GM23338 (cell line): ENCODE measurements around the gene GOLGA8A. TPM values are rescaled to one million over a fixed set of nuclear protein-coding genes. Genes with fewer than 3 reads are reported as not detected.

Experiments used
- ATAC-seq: fragments of 200-7000 bp; cut with Tn5 transposase; 3 replicates; pipeline ENCODE4 v1.9.1; 2020
- DNase-seq: peaks from one replicate; pipeline ENCODE4 v3.0.0-alpha.2; 2015; ENCODE audit warnings: low spot score
- H2AFZ ChIP-seq: fragments of 200-600 bp; sonication (generic); 2 replicates; pipeline ENCODE4 v1.8.0; 2016; ENCODE audit warnings: antibody characterized with exemption, mild to moderate bottlenecking, moderate library complexity
- H3F3A ChIP-seq: fragments of 200-600 bp; sonication (generic); replicated peaks from 2 replicates; pipeline ENCODE4 v1.8.0; 2017; ENCODE audit warnings: antibody characterized with exemption, mixed run types, low read depth
- H3K27ac ChIP-seq: fragments of 200-600 bp; sonication (generic); 2 replicates; pipeline ENCODE4 v1.6.1; 2016; ENCODE audit warnings: low read depth
- H3K27me3 ChIP-seq: fragments of 200-600 bp; sonication (generic); 2 replicates; pipeline ENCODE4 v1.8.0; 2016; ENCODE audit warnings: mild to moderate bottlenecking, mixed run types, moderate library complexity; ENCODE audit not compliant: insufficient read depth
- H3K36me3 ChIP-seq: fragments of 200-600 bp; sonication (generic); 2 replicates; pipeline ENCODE4 v1.8.0; 2016; ENCODE audit warnings: mild to moderate bottlenecking; ENCODE audit not compliant: insufficient read depth
- H3K4me1 ChIP-seq: fragments of 200-600 bp; sonication (generic); 2 replicates; pipeline ENCODE4 v1.8.0; 2016; ENCODE audit warnings: mild to moderate bottlenecking, moderate library complexity; ENCODE audit not compliant: insufficient read depth
- H3K4me2 ChIP-seq: fragments of 200-600 bp; sonication (generic); 2 replicates; pipeline ENCODE4 v1.7.1; 2017; ENCODE audit warnings: mixed run types
- H3K4me3 ChIP-seq: fragments of 200-600 bp; sonication (generic); 2 replicates; pipeline ENCODE4 v1.6.1; 2016; ENCODE audit warnings: mixed run types
- H3K79me2 ChIP-seq: fragments of 200-600 bp; sonication (generic); replicated peaks from 2 replicates; pipeline ENCODE4 v1.8.0; 2017; ENCODE audit warnings: mild to moderate bottlenecking; ENCODE audit not compliant: insufficient read depth
- H3K9me2 ChIP-seq: fragments of 200-600 bp; sonication (generic); 2 replicates; pipeline ENCODE4 v1.8.0; 2017; ENCODE audit not compliant: insufficient read depth
- H4K20me1 ChIP-seq: fragments of 200-600 bp; sonication (generic); replicated peaks from 2 replicates; pipeline ENCODE4 v1.8.0; 2017; ENCODE audit warnings: mild to moderate bottlenecking; ENCODE audit not compliant: insufficient read depth
- H3K27ac Mint-ChIP-seq: 2 replicates; pipeline ENCODE4 v1.8.0; 2020; ENCODE audit warnings: inconsistent platforms, mild to moderate bottlenecking, moderate library complexity, mixed read lengths
- H3K27me3 Mint-ChIP-seq: 3 replicates; pipeline ENCODE4 v1.8.0; 2022; ENCODE audit warnings: low read depth, mild to moderate bottlenecking, moderate library complexity, mixed read lengths, inconsistent platforms; ENCODE audit not compliant: insufficient read depth, poor library complexity
- H3K36me3 Mint-ChIP-seq: 3 replicates; pipeline ENCODE4 v1.8.0; 2021; ENCODE audit warnings: low read depth, mild to moderate bottlenecking, inconsistent platforms, moderate library complexity, mixed read lengths
- H3K4me1 Mint-ChIP-seq: 3 replicates; pipeline ENCODE4 v1.8.0; 2020; ENCODE audit warnings: mild to moderate bottlenecking, inconsistent platforms, mixed read lengths
- H3K4me3 Mint-ChIP-seq: 3 replicates; pipeline ENCODE4 v1.8.0; 2021; ENCODE audit warnings: moderate library complexity, mild to moderate bottlenecking, inconsistent platforms, mixed read lengths
- H3K9me3 Mint-ChIP-seq: 3 replicates; pipeline ENCODE4 v1.8.0; 2020; ENCODE audit warnings: moderate library complexity, mild to moderate bottlenecking, inconsistent platforms, mixed read lengths
- CTCF ChIP-seq, 2 experiments: fragments of 200-600 bp in 1 of 2; sonication (generic) in 1 of 2; conservative IDR thresholded peaks; 2 replicates each; pipeline versions ENCODE4 v1.5.1 to v1.6.1; 2016 to 2017; ENCODE audit warnings: antibody characterized with exemption in 2 of 2, low read depth in 2 of 2, mild to moderate bottlenecking in 2 of 2, moderate library complexity in 1 of 2
- ETS1 ChIP-seq: IDR thresholded peaks from 2 replicates; pipeline ENCODE4 v1.6.1; 2016; ENCODE audit warnings: antibody characterized with exemption
- EZH2 ChIP-seq: fragments of 200-600 bp; sonication (generic); IDR thresholded peaks from one replicate; pipeline ENCODE4 v1.8.0; 2017; ENCODE audit warnings: antibody characterized with exemption, mild to moderate bottlenecking, low read depth; ENCODE audit not compliant: unreplicated experiment
- EZH2phosphoT487 ChIP-seq: fragments of 200-600 bp; sonication (generic); IDR thresholded peaks from one replicate; pipeline ENCODE4 v1.8.1; 2018; ENCODE audit warnings: antibody characterized with exemption; ENCODE audit not compliant: unreplicated experiment
- JUNB ChIP-seq: IDR thresholded peaks from one replicate; pipeline ENCODE4 v1.6.1; 2016; ENCODE audit warnings: antibody characterized with exemption; ENCODE audit not compliant: unreplicated experiment
- NANOG ChIP-seq: IDR thresholded peaks from 2 replicates; pipeline ENCODE4 v1.6.1; 2016; ENCODE audit warnings: antibody characterized with exemption, borderline replicate concordance
- POLR2AphosphoS5 ChIP-seq: IDR thresholded peaks from 2 replicates; pipeline ENCODE4 v1.6.1; 2016; ENCODE audit warnings: antibody characterized with exemption, low read depth
- REST ChIP-seq: IDR thresholded peaks from one replicate; pipeline ENCODE4 v1.6.1; 2018; ENCODE audit warnings: antibody characterized with exemption; ENCODE audit not compliant: unreplicated experiment
- STAT1 ChIP-seq: IDR thresholded peaks from one replicate; pipeline ENCODE4 v1.6.1; 2016; ENCODE audit warnings: antibody characterized with exemption; ENCODE audit not compliant: unreplicated experiment
- ZNF114 ChIP-seq: fragments of 250-450 bp; sonication (Bioruptor Pico); IDR thresholded peaks from 2 replicates; pipeline ENCODE4 v1.5.0; 2020; ENCODE audit warnings: mild to moderate bottlenecking, moderate library complexity
- ZNF331 ChIP-seq: fragments of 250-450 bp; sonication (Bioruptor Pico); IDR thresholded peaks from 2 replicates; pipeline ENCODE4 v1.5.0; 2020; ENCODE audit warnings: low read depth, mild to moderate bottlenecking, moderate library complexity
- ZNF462 ChIP-seq: fragments of 250-450 bp; sonication (Bioruptor Pico); IDR thresholded peaks from 2 replicates; pipeline ENCODE4 v1.5.0; 2020; ENCODE audit warnings: mild to moderate bottlenecking, moderate library complexity
- polyA plus RNA-seq: library from polyadenylated mRNA; unstranded; fragments of >200 nt; fragmentation: Nextera tagmentation; extraction: Ambion mirVana; gene quantifications from 2 replicates; pipeline ENCODE4 v1.2.1, GENCODE V29; 2016
- total RNA-seq: library from RNA; depleted of rRNA; stranded (reverse); fragments of >200 nt; shearing (Covaris generic); gene quantifications from 2 replicates; pipeline ENCODE4 v1.2.3, GENCODE V29; 2014

GOLGA8A gene
- total and polyA plus RNA-seq, 2 experiments from 2014 or later, result 5.0 to 6.1 TPM

GRCh38 chr15:34483644-34484043, 46.0 kb upstream of the GOLGA8A start:
- Histone ChIP-seq H4K20me1 (no peaks in the 10 kb centered on the region), H3K9me2 (no peaks in the 10 kb centered on the region), H3K27me3 (no peaks in the 10 kb centered on the region), H3K4me3 (no peak overlapping the region), H2AFZ (no peak overlapping the region), H3F3A (no peaks in the 10 kb centered on the region), H3K4me2 (no peak overlapping the region), H3K27ac (no peak overlapping the region), H3K4me1 (no peaks in the 10 kb centered on the region), H3K79me2 (no peaks in the 10 kb centered on the region), H3K36me3 (no peaks in the 10 kb centered on the region)
- Mint-ChIP-seq H3K27ac (no peak overlapping the region), H3K9me3 (no peaks in the 10 kb centered on the region; the same call in 2 of the 3 replicates), H3K36me3 (no peaks in the 10 kb centered on the region), H3K4me3 (no peak overlapping the region), H3K4me1 (no peaks in the 10 kb centered on the region), H3K27me3 (peaks cover 1% of the 10 kb centered on the region)
- no peak for ATAC-seq
- no peak for DNase-seq
- TF ChIP-seq EZH2 (no peak), JUNB (no peak), ZNF114 (CRISPR knock-in tag) (no peak), ZNF331 (CRISPR knock-in tag) (no peak), STAT1 (no peak), NANOG (no peak), REST (no peak), ETS1 (no peak), CTCF (conservative IDR thresholded peaks at IDR 0.05; ENCODE audit: low read depth in 2 of 2) (no peak), ZNF462 (CRISPR knock-in tag) (no peak), EZH2phosphoT487 (no peak), POLR2AphosphoS5 (no peak)
